Right lobe of liver (tissue), 4 donors: ENCODE results near the gene CD3G.

ENCODE experiments used
- POLR2A ChIP-seq: fragments of 450-650 bp; IDR thresholded peaks from one replicate; pipeline ENCODE4 v1.6.1; 2017; ENCODE audit warnings: antibody characterized with exemption, mild to moderate bottlenecking
- TF ChIP-seq, protein P1 (sequence below), 4 donors: fragments of 200-600 bp in 3 of 4; fragments of 450-650 bp in 1 of 4; IDR thresholded peaks; one replicate each; pipeline versions ENCODE4 v1.5.1 to v1.8.0; 2016 to 2022; ENCODE audit warnings: antibody characterized with exemption in 4 of 4, mild to moderate bottlenecking in 2 of 4
- donor health status: DM: no; HTN: no; CAD: no.
- donor health status: DM: no; HTN: no; CAD: no.
- donor health status: DM: no; HTN: yes; CAD: no.

DNA sequence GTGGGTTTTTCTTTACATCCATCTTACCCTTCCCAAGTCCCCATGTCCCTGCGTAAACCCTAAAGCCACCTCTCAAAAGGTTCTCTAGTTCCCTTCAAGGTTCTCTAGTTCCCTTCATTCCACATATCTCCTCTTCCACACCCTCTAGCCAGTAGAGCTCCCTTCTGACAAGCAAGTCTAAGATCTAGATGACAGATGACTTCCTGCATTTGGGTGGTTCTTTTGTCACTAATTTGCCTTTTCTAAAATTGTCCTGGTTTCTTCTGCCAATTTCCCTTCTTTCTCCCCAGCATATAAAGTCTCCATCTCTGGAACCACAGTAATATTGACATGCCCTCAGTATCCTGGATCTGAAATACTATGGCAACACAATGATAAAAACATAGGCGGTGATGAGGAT, 31.8 kb upstream of the CD3G start:
- TF ChIP-seq, protein P1, sequence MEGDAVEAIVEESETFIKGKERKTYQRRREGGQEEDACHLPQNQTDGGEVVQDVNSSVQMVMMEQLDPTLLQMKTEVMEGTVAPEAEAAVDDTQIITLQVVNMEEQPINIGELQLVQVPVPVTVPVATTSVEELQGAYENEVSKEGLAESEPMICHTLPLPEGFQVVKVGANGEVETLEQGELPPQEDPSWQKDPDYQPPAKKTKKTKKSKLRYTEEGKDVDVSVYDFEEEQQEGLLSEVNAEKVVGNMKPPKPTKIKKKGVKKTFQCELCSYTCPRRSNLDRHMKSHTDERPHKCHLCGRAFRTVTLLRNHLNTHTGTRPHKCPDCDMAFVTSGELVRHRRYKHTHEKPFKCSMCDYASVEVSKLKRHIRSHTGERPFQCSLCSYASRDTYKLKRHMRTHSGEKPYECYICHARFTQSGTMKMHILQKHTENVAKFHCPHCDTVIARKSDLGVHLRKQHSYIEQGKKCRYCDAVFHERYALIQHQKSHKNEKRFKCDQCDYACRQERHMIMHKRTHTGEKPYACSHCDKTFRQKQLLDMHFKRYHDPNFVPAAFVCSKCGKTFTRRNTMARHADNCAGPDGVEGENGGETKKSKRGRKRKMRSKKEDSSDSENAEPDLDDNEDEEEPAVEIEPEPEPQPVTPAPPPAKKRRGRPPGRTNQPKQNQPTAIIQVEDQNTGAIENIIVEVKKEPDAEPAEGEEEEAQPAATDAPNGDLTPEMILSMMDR (IDR thresholded peaks at IDR 0.05) = no peak
- TF ChIP-seq POLR2A = no peak
